ENCODE data around the gene CD300A.
"Not testable (repeated sequence)": the region's sequence is repeated elsewhere in the genome, so short reads cannot be mapped to it uniquely, and the experiment has no call there.

Gene CD300A

GRCh38 chr17:74518413-74518981 is 52.1 kb downstream of the CD300A start:
- not testable (repeated sequence) for DNase-seq (ENCODE audit: low read depth)

- peak; percentile 43 for DNase-seq (ENCODE audit: low read depth)
Measured at GRCh38 chr17:74520016-74520434, 53.6 kb downstream of the CD300A start.

GRCh38 chr17:74520790-74521480 is 54.5 kb downstream of the CD300A start:
- no peak for DNase-seq (ENCODE audit: low read depth)

GRCh38 chr17:74521701-74522201 is 55.3 kb downstream of the CD300A start:
- no peak for DNase-seq (ENCODE audit: low read depth)

- DNase-seq (ENCODE audit: low read depth), result no peak
Measured at GRCh38 chr17:74522381-74523105, 56.1 kb downstream of the CD300A start.

GRCh38 chr17:74523308-74523707 is 56.9 kb downstream of the CD300A start:
- DNase-seq (ENCODE audit: low read depth), result no peak

- no peak for DNase-seq (ENCODE audit: low read depth)
Measured at GRCh38 chr17:74524653-74525464, 58.4 kb downstream of the CD300A start.

GRCh38 chr17:74525465-74525725 is 59.0 kb downstream of the CD300A start:
- DNase-seq (ENCODE audit: low read depth), result no peak

GRCh38 chr17:74525781-74526288 is 59.4 kb downstream of the CD300A start:
- no peak for DNase-seq (ENCODE audit: low read depth)

GRCh38 chr17:74526681-74527080 is 60.2 kb downstream of the CD300A start:
- no peak for DNase-seq (ENCODE audit: low read depth)

GRCh38 chr17:74527081-74527480 is 60.6 kb downstream of the CD300A start:
- no peak for DNase-seq (ENCODE audit: low read depth)

- DNase-seq (ENCODE audit: low read depth), result no peak
Measured at GRCh38 chr17:74527756-74528155, 61.3 kb downstream of the CD300A start.

GRCh38 chr17:74528491-74529199 is 62.2 kb downstream of the CD300A start:
- no peak for DNase-seq (ENCODE audit: low read depth)

GRCh38 chr17:74529243-74529642 is 62.8 kb downstream of the CD300A start:
- no peak for DNase-seq (ENCODE audit: low read depth)

GRCh38 chr17:74530831-74531150 is 64.4 kb downstream of the CD300A start:
- DNase-seq (ENCODE audit: low read depth), result no peak

GRCh38 chr17:74531231-74531761 is 64.9 kb downstream of the CD300A start, which contains the start of gene CD300LB:
CD300LB (minus strand) TSS chr17:74531475; CDS start chr17:74531350, 125 bp downstream.
- no peak for DNase-seq (ENCODE audit: low read depth)

GRCh38 chr17:74532115-74532514 is 65.7 kb downstream of the CD300A start:
- peak; percentile 83 for DNase-seq (ENCODE audit: low read depth)

Data from CMK (cell line).